Smooth muscle cell (in vitro differentiated cells): ENCODE results near the gene UBTF. TPM values are rescaled to one million over a fixed set of nuclear protein-coding genes. Genes with fewer than 3 reads are reported as not detected.

Experiments used
- DNase-seq: peaks from one replicate; lab custom pipeline; 2025; ENCODE audit not compliant: unreplicated experiment; lab: John Stamatoyannopoulos, UW
- H2AFZ ChIP-seq: fragments of 200-600 bp; sonication (generic); 2 replicates; pipeline ENCODE4 v1.6.0; 2016; ENCODE audit warnings: antibody characterized with exemption, low read depth, mild to moderate bottlenecking
- H3F3A ChIP-seq: fragments of 200-600 bp; sonication (generic); 2 replicates; pipeline ENCODE4 v1.6.0; 2017; ENCODE audit warnings: antibody characterized with exemption, low read depth
- H3K27ac ChIP-seq: fragments of 200-600 bp; sonication (generic); 2 replicates; pipeline ENCODE4 v1.5.1; 2016; ENCODE audit warnings: low read depth, mild to moderate bottlenecking
- H3K27me3 ChIP-seq: fragments of 200-600 bp; sonication (generic); 2 replicates; pipeline ENCODE4 v1.6.1; 2016; ENCODE audit warnings: low read depth, mild to moderate bottlenecking
- H3K36me3 ChIP-seq: fragments of 200-600 bp; sonication (generic); 2 replicates; pipeline ENCODE4 v1.5.1; 2016; ENCODE audit warnings: low read depth
- H3K4me1 ChIP-seq: fragments of 200-600 bp; sonication (generic); 2 replicates; pipeline ENCODE4 v1.5.1; 2016; ENCODE audit warnings: low read depth
- H3K4me2 ChIP-seq: fragments of 200-600 bp; sonication (generic); 2 replicates; pipeline ENCODE4 v1.6.0; 2016; ENCODE audit warnings: mild to moderate bottlenecking
- H3K4me3 ChIP-seq: fragments of 200-600 bp; sonication (generic); 2 replicates; pipeline ENCODE4 v1.5.1; 2016; ENCODE audit warnings: mild to moderate bottlenecking
- H3K79me2 ChIP-seq: fragments of 200-600 bp; sonication (generic); 2 replicates; pipeline ENCODE4 v1.6.0; 2016; ENCODE audit warnings: low read depth, mild to moderate bottlenecking
- H3K9ac ChIP-seq: fragments of 200-600 bp; sonication (generic); 2 replicates; pipeline ENCODE4 v1.6.0; 2016; ENCODE audit warnings: low read depth
- H3K9me3 ChIP-seq: fragments of 200-600 bp; sonication (generic); replicated peaks from 2 replicates; pipeline ENCODE4 v1.5.1; 2016; ENCODE audit warnings: low read depth
- H4K20me1 ChIP-seq: fragments of 200-600 bp; sonication (generic); 2 replicates; pipeline ENCODE4 v1.6.0; 2016; ENCODE audit warnings: low read depth
- CTCF ChIP-seq: fragments of 200-600 bp; sonication (generic); IDR thresholded peaks from 2 replicates; pipeline ENCODE4 v1.5.1; 2017; ENCODE audit warnings: borderline replicate concordance, mild to moderate bottlenecking, antibody characterized with exemption; ENCODE audit not compliant: insufficient read depth, poor library complexity, severe bottlenecking
- WGBS: methylation state at CpG from one replicate; pipeline ENCODE4 v1.1.7; 2016; ENCODE audit warnings: low lambda C conversion rate; 5-methylcytosine and 5-hydroxymethylcytosine counted together
- polyA plus RNA-seq: library from polyadenylated mRNA; unstranded; fragments of >200 nt; fragmentation: Nextera tagmentation; extraction: Ambion mirVana; gene quantifications from 2 replicates; pipeline ENCODE4 v1.2.1, GENCODE V29; 2016
- total RNA-seq: library from RNA; depleted of rRNA; stranded (reverse); fragments of >200 nt; gene quantifications from 2 replicates; pipeline ENCODE4 v1.2.3, GENCODE V29; 2014

Gene UBTF
- total and polyA plus RNA-seq, 2 experiments from 2014 or later: 18.2 to 22.1 TPM

DNA sequence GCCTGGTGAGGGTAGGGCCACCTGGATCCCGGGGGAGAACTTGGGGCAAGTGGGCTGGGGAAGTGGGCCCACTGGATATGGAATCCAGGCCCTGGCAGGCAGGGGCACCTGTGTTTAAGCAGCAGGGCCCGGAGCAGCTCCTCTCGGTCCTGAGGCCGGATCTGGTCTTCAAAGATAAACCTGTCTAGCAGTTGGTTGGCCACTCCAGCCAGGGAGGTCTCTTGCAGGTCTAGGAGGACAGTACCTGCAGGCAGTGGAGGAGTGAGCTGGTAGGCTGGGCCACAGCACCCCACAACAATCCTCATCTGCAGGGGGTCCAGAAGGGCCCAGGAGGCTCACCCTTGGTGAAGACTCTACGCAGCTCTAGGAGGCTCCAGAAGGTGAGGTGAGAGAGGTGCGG, 40.8 kb upstream of the UBTF start:
- Histone ChIP-seq H3K79me2 (no peaks in the 10 kb centered on the region), H3K27ac (no peak overlapping the region), H2AFZ (no peak overlapping the region), H4K20me1 (no peaks in the 10 kb centered on the region), H3K36me3 (no peaks in the 10 kb centered on the region), H3K4me1 (no peaks in the 10 kb centered on the region), H3K27me3 (peaks cover 3% of the 10 kb centered on the region), H3K9me3 (no peaks in the 10 kb centered on the region), H3K4me3 (no peak overlapping the region), H3K4me2 (no peak overlapping the region), H3K9ac (no peak overlapping the region), H3F3A (no peaks in the 10 kb centered on the region)
- TF ChIP-seq CTCF: no peak
- WGBS: 93% methylated on average over 6 of the region's 6 CpGs
- no peak for DNase-seq

DNA sequence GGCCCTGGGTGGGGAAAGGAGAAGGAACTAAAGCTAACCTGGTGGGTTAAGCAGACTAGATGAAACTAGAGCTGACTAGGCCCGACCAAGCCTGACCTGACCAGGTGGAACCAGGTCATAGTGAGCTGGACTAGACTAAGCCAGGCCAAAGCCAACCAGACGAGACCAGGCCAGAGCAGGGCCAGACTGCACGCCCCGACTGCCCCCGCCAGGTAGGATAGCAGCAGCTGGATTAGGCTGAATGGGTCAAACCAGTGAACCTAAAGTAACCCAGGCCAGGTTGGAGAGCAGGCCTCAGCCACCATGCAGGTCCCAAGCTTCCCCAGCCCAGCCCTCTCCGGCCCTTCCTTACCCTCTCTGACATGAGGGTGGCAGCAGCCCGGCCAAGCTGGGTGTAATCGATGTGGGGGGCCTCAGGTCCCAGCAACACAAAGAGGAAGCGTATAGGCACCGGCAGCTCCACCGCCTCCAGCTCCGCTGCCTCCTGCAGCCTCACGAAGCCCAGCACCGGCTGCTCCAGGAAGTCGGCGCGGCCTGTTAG, 39.4 kb upstream of the UBTF start:
- Histone ChIP-seq H3K36me3 (no peaks in the 10 kb centered on the region), H3K9me3 (no peaks in the 10 kb centered on the region), H3F3A (no peaks in the 10 kb centered on the region), H3K27ac (no peak overlapping the region), H3K27me3 (peaks cover 3% of the 10 kb centered on the region), H3K79me2 (no peaks in the 10 kb centered on the region), H3K4me2 (no peak overlapping the region), H2AFZ (no peak overlapping the region), H3K4me3 (no peak overlapping the region), H3K4me1 (no peaks in the 10 kb centered on the region), H3K9ac (no peak overlapping the region), H4K20me1 (no peaks in the 10 kb centered on the region)
- DNase-seq: no peak
- TF ChIP-seq CTCF: no peak
- 88% methylated on average over 17 of the region's 17 CpGs for whole genome bisulfite sequencing

DNA sequence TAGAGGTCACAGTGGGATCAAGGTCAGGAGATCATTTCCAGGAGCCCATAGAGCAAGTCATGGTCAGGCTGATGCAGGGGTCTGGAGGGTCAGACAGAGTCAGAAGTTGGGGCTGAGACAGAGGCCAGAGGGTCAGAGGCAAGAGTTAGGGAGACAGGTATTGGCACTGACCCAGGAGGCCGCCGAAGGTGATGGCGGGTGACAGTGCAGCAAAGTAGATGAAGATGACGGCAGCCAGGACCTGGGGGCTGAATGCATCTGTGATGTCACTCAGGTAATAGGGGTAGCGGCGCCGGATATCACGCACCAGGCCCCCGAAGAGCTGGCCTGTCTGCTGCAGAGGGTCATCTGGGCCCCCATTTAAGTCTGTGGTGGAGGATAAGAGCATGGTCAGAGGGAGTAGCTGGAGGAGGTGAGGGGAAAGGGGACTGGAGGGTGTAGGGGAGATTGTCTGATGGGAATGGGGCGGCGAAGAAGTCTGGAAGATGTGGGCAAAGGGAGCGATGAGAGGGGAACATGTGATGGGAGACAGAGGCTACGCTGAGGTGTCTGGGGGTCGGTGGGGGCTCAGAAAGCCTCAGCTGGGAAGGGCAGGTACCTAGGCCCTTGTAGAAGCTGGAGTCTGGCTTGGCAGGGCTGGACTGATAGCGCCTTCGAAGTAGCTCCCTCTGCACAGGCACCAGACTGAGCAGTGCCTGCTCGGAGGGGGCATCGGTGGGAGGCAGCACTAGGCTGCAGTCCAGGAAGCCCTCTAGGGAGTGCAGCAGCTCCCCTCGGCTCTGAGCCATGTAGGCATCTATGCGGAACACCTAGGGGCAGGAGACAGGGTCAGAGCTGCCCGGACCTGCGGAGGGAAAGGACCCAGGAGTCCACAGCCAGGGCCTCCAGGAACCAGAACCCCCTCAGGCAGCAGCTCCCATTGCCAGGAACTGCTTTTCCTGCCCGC, 38.6 kb upstream of the UBTF start:
- Histone ChIP-seq H3K27me3 (peaks cover 3% of the 10 kb centered on the region), H3K4me2 (no peak overlapping the region), H3K9me3 (no peaks in the 10 kb centered on the region), H3K36me3 (no peaks in the 10 kb centered on the region), H3K4me3 (no peak overlapping the region), H3K27ac (no peak overlapping the region), H3K79me2 (no peaks in the 10 kb centered on the region), H4K20me1 (no peaks in the 10 kb centered on the region), H3K9ac (no peak overlapping the region), H2AFZ (no peak overlapping the region), H3K4me1 (no peaks in the 10 kb centered on the region), H3F3A (no peaks in the 10 kb centered on the region)
- DNase-seq: no peak
- 95% methylated on average over 23 of the region's 23 CpGs for WGBS
- TF ChIP-seq CTCF: no peak
